HAP-1 (cell line): ENCODE data around the gene MCF2L2.
"Not testable (repeated sequence)": the region's sequence is repeated elsewhere in the genome, so short reads cannot be mapped to it uniquely, and the experiment has no call there.

ENCODE experiments used
- DNase-seq, 2 experiments: peaks; one replicate each; pipeline ENCODE4 v3.0.0-alpha.2; 2016 to 2020; ENCODE audit warnings: low spot score in 2 of 2
- H3K27me3 ChIP-seq: fragments of 250-450 bp; sonication (Bioruptor Pico); 2 replicates; pipeline ENCODE4 v1.5.1; 2020; ENCODE audit warnings: low read depth, mild to moderate bottlenecking, moderate library complexity
- H3K36me3 ChIP-seq: fragments of 250-450 bp; sonication (Bioruptor Pico); replicated peaks from 2 replicates; pipeline ENCODE4 v1.5.1; 2020; ENCODE audit warnings: mild to moderate bottlenecking
- H3K4me1 ChIP-seq: fragments of 250-450 bp; sonication (Bioruptor Pico); 2 replicates; pipeline ENCODE4 v1.5.1; 2020; ENCODE audit warnings: mild to moderate bottlenecking
- H3K4me3 ChIP-seq: fragments of 250-450 bp; sonication (Bioruptor Pico); 2 replicates; pipeline ENCODE4 v1.5.1; 2020; ENCODE audit warnings: mild to moderate bottlenecking, moderate library complexity
- H3K9me3 ChIP-seq: fragments of 250-450 bp; sonication (Bioruptor Pico); 2 replicates; pipeline ENCODE4 v1.5.1; 2020; ENCODE audit warnings: mild to moderate bottlenecking, moderate library complexity
- in situ Hi-C: fragments of 300-500 bp; cut with MboI; formaldehyde crosslinking; loops from 3 replicates; pipeline ENCODE4 v1.14.3; 2020; ENCODE audit warnings: low sequenced_read_pairs, inconsistent platforms, mixed read lengths

Gene MCF2L2

GRCh38 chr3:183230826-183231225 lies 197.6 kb downstream of the MCF2L2 start:
- in situ Hi-C loops: no loop called here

GRCh38 chr3:183230251-183230650 lies 198.2 kb downstream of the MCF2L2 start:
- H3K27me3 ChIP-seq, H3K9me3 ChIP-seq, H3K4me1 ChIP-seq, in situ Hi-C loops, H3K4me3 ChIP-seq, H3K36me3 ChIP-seq, DNase-seq: not testable (repeated sequence)

More at GRCh38 chr3:183230826-183231225, 197.6 kb downstream of the MCF2L2 start:
- Histone ChIP-seq H3K4me1 (no peaks in the 10 kb centered on the region; the same call in 1 of the 2 replicates), H3K4me3 (no peak overlapping the region), H3K9me3 (no peaks in the 10 kb centered on the region), H3K27me3 (no peaks in the 10 kb centered on the region), H3K36me3 (no peaks in the 10 kb centered on the region)
- DNase-seq: no peak

- Histone ChIP-seq H3K4me1 (no peaks in the 10 kb centered on the region; the same call in 1 of the 2 replicates), H3K4me3 (no peak overlapping the region), H3K27me3 (no peaks in the 10 kb centered on the region), H3K9me3 (no peaks in the 10 kb centered on the region), H3K36me3 (no peaks in the 10 kb centered on the region)
- no peak for DNase-seq
- in situ Hi-C loops: no loop called here
Measured at GRCh38 chr3:183229178-183229577, 199.2 kb downstream of the MCF2L2 start.

- in situ Hi-C loops: no loop called here
Measured at GRCh38 chr3:183227586-183227985, 200.8 kb downstream of the MCF2L2 start.

GRCh38 chr3:183226333-183226890 lies 202.0 kb downstream of the MCF2L2 start:
- Histone ChIP-seq H3K4me1 (no peaks in the 10 kb centered on the region; the same call in 1 of the 2 replicates), H3K4me3 (no peak overlapping the region), H3K27me3 (no peaks in the 10 kb centered on the region), H3K36me3 (no peaks in the 10 kb centered on the region), H3K9me3 (no peaks in the 10 kb centered on the region)
- in situ Hi-C loops: no loop called here
- DNase-seq: no peak

More at GRCh38 chr3:183227586-183227985, 200.8 kb downstream of the MCF2L2 start:
- Histone ChIP-seq H3K4me3 (no peak overlapping the region), H3K27me3 (no peaks in the 10 kb centered on the region), H3K36me3 (no peaks in the 10 kb centered on the region), H3K4me1 (no peaks in the 10 kb centered on the region; the same call in 1 of the 2 replicates), H3K9me3 (no peaks in the 10 kb centered on the region)
- DNase-seq: no peak

GRCh38 chr3:183224180-183224970 lies 204.0 kb downstream of the MCF2L2 start:
- no peaks in the 10 kb centered on the region for H3K36me3 ChIP-seq
- no peaks in the 10 kb centered on the region for H3K27me3 ChIP-seq
- DNase-seq: no peak
- no peaks in the 10 kb centered on the region for H3K9me3 ChIP-seq
- H3K4me3 ChIP-seq: no peak overlapping the region
- peaks cover 6% of the 10 kb centered on the region for H3K4me1 ChIP-seq
- in situ Hi-C loops: no loop called here

GRCh38 chr3:183222631-183223235 lies 205.7 kb downstream of the MCF2L2 start:
- DNase-seq: no peak
- H3K27me3 ChIP-seq: no peaks in the 10 kb centered on the region
- H3K9me3 ChIP-seq: no peaks in the 10 kb centered on the region
- no peak overlapping the region for H3K4me3 ChIP-seq
- in situ Hi-C loops: no loop called here
- H3K36me3 ChIP-seq: no peaks in the 10 kb centered on the region
- H3K4me1 ChIP-seq: peaks cover 6% of the 10 kb centered on the region

- Histone ChIP-seq H3K9me3 (no peaks in the 10 kb centered on the region), H3K27me3 (no peaks in the 10 kb centered on the region), H3K36me3 (no peaks in the 10 kb centered on the region), H3K4me1 (peaks cover 6% of the 10 kb centered on the region), H3K4me3 (no peak overlapping the region)
- in situ Hi-C loops: no loop called here
- DNase-seq: peak in 1 of 2 experiments; percentile 18
Measured at GRCh38 chr3:183220828-183221227, 207.6 kb downstream of the MCF2L2 start.

- Histone ChIP-seq H3K4me1 (peaks cover 6% of the 10 kb centered on the region), H3K27me3 (peaks cover 3% of the 10 kb centered on the region; the same call in 1 of the 2 replicates), H3K4me3 (no peak overlapping the region), H3K36me3 (no peaks in the 10 kb centered on the region), H3K9me3 (no peaks in the 10 kb centered on the region)
- in situ Hi-C loops: no loop called here
- no peak for DNase-seq
Measured at GRCh38 chr3:183218826-183219225, 209.6 kb downstream of the MCF2L2 start.

GRCh38 chr3:183217548-183218332 lies 210.7 kb downstream of the MCF2L2 start:
- H3K4me3 ChIP-seq: no peak overlapping the region
- H3K9me3 ChIP-seq: no peaks in the 10 kb centered on the region
- in situ Hi-C loops: no loop called here
- peaks cover 6% of the 10 kb centered on the region for H3K4me1 ChIP-seq
- DNase-seq: no peak
- no peaks in the 10 kb centered on the region for H3K36me3 ChIP-seq
- H3K27me3 ChIP-seq: peaks cover 6% of the 10 kb centered on the region; the same call in 1 of the 2 replicates

- in situ Hi-C loops: no loop called here
- Histone ChIP-seq H3K4me1 (peaks cover 2% of the 10 kb centered on the region), H3K4me3 (no peak overlapping the region), H3K27me3 (peaks cover 13% of the 10 kb centered on the region; the same call in 1 of the 2 replicates), H3K36me3 (no peaks in the 10 kb centered on the region), H3K9me3 (no peaks in the 10 kb centered on the region)
- no peak for DNase-seq
Measured at GRCh38 chr3:183215591-183216202, 212.7 kb downstream of the MCF2L2 start.

GRCh38 chr3:183214277-183214612 lies 214.2 kb downstream of the MCF2L2 start:
- no peaks in the 10 kb centered on the region; the same call in 1 of the 2 replicates for H3K4me1 ChIP-seq
- H3K4me3 ChIP-seq: no peak overlapping the region
- no peaks in the 10 kb centered on the region for H3K9me3 ChIP-seq
- no peaks in the 10 kb centered on the region for H3K36me3 ChIP-seq
- in situ Hi-C loops: no loop called here
- no peak for DNase-seq
- peaks cover 13% of the 10 kb centered on the region; the same call in 1 of the 2 replicates for H3K27me3 ChIP-seq
